ENCODE results near the gene SLC29A3.

SLC29A3 gene

GRCh38 chr10:71366690-71367089 is 47.6 kb downstream of the SLC29A3 start:
- H3K9me3 ChIP-seq = no peaks in the 10 kb centered on the region
- H3K27me3 ChIP-seq = no peaks in the 10 kb centered on the region
- no peaks in the 10 kb centered on the region for H3K36me3 ChIP-seq
- H3K4me1 ChIP-seq = no peaks in the 10 kb centered on the region
- H3K4me3 ChIP-seq (ENCODE audit: low read depth, low read length) = no peak overlapping the region
- TF ChIP-seq, protein P1, sequence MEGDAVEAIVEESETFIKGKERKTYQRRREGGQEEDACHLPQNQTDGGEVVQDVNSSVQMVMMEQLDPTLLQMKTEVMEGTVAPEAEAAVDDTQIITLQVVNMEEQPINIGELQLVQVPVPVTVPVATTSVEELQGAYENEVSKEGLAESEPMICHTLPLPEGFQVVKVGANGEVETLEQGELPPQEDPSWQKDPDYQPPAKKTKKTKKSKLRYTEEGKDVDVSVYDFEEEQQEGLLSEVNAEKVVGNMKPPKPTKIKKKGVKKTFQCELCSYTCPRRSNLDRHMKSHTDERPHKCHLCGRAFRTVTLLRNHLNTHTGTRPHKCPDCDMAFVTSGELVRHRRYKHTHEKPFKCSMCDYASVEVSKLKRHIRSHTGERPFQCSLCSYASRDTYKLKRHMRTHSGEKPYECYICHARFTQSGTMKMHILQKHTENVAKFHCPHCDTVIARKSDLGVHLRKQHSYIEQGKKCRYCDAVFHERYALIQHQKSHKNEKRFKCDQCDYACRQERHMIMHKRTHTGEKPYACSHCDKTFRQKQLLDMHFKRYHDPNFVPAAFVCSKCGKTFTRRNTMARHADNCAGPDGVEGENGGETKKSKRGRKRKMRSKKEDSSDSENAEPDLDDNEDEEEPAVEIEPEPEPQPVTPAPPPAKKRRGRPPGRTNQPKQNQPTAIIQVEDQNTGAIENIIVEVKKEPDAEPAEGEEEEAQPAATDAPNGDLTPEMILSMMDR (IDR thresholded peaks at IDR 0.05; ENCODE audit: low read depth, low read length) = no peak
- DNase-seq = no peak

GRCh38 chr10:71367271-71367670 is 48.2 kb downstream of the SLC29A3 start:
- TF ChIP-seq, protein P1 (IDR thresholded peaks at IDR 0.05; ENCODE audit: low read depth, low read length) = no peak
- Histone ChIP-seq H3K36me3 (no peaks in the 10 kb centered on the region), H3K4me3 (ENCODE audit: low read depth, low read length) (no peak overlapping the region), H3K4me1 (no peaks in the 10 kb centered on the region), H3K27me3 (no peaks in the 10 kb centered on the region), H3K9me3 (no peaks in the 10 kb centered on the region)
- no peak for DNase-seq

DNA sequence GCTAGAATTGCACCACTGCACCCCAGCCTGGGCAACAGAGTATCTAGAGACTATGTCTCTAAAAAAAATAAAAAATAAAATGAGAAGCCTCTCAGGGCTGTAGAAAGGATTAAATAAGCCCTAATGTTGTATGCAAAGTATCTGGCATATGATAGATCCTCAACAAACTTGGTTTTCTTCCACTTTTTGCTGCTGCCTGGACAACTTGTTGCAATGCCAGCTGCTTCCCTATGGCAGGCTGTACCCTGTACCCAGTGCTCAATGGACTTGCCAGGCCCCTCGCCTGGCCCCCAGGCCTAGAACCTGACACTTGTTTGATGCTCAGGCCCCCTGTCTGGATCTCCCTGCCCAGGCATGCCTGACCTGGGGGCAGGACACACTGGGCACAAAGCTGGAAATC is 49.1 kb downstream of the SLC29A3 start:
- no peaks in the 10 kb centered on the region for H3K9me3 ChIP-seq
- H3K27me3 ChIP-seq = no peaks in the 10 kb centered on the region
- H3K4me1 ChIP-seq = no peaks in the 10 kb centered on the region
- no peak for DNase-seq
- TF ChIP-seq, protein P1 (IDR thresholded peaks at IDR 0.05; ENCODE audit: low read depth, low read length) = no peak
- no peak overlapping the region for H3K4me3 ChIP-seq (ENCODE audit: low read depth, low read length)
- no peaks in the 10 kb centered on the region for H3K36me3 ChIP-seq

GRCh38 chr10:71368643-71369042 is 49.6 kb downstream of the SLC29A3 start:
- no peaks in the 10 kb centered on the region for H3K9me3 ChIP-seq
- H3K4me1 ChIP-seq = no peaks in the 10 kb centered on the region
- TF ChIP-seq, protein P1 (IDR thresholded peaks at IDR 0.05; ENCODE audit: low read depth, low read length) = peak; percentile 28
- no peaks in the 10 kb centered on the region for H3K27me3 ChIP-seq
- no peak for DNase-seq
- H3K4me3 ChIP-seq (ENCODE audit: low read depth, low read length) = no peak overlapping the region
- H3K36me3 ChIP-seq = no peaks in the 10 kb centered on the region

DNA sequence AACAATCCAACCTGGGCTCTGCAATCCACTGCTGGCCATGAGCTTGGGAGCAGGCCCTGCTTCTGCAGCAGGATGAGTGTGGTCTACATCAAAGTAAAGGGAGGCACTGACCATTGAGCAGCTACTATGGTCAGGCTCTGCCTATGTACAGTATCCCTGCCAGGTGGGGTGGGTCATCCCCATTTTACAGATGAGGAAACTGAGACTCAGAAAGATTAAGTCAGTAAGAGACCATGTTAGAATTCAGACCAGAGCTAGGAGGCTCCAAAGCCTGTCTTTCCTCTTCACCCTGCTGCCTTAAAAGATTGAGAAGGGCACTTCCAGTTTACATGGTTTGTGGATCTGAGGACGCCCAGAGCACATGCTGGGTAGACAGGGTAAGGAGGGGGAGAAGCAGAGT is 50.5 kb downstream of the SLC29A3 start:
- H3K4me1 ChIP-seq = no peaks in the 10 kb centered on the region
- no peaks in the 10 kb centered on the region for H3K9me3 ChIP-seq
- H3K4me3 ChIP-seq (ENCODE audit: low read depth, low read length) = no peak overlapping the region
- no peaks in the 10 kb centered on the region for H3K36me3 ChIP-seq
- no peaks in the 10 kb centered on the region for H3K27me3 ChIP-seq
- TF ChIP-seq, protein P1 (IDR thresholded peaks at IDR 0.05; ENCODE audit: low read depth, low read length) = no peak
- no peak for DNase-seq

DNA sequence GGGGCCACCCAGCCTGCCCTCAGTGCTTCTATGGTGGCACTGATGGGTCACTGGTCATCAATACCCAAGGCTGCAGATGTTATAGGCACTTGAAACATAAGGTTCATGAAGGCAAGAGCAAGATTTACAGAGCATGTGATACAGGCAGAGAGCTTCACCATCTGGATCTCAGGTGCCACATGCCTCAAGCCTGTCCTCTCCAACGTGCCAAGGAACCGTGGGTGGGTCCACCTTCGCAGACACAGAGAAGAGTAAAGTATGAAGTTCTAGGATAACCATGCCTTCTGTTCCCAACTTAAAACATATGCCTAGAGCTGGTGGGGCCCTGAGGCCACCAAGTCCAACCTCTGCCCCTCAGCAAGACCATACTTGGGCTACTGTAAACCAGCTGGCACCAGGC is 51.0 kb downstream of the SLC29A3 start:
- Histone ChIP-seq H3K4me3 (ENCODE audit: low read depth, low read length) (no peak overlapping the region), H3K27me3 (no peaks in the 10 kb centered on the region), H3K4me1 (no peaks in the 10 kb centered on the region), H3K36me3 (no peaks in the 10 kb centered on the region), H3K9me3 (no peaks in the 10 kb centered on the region)
- no peak for DNase-seq
- TF ChIP-seq, protein P1 (IDR thresholded peaks at IDR 0.05; ENCODE audit: low read depth, low read length) = no peak

Measured in BE2C (cell line).